HG02840 (cell line): ENCODE measurements around the gene PHOSPHO1.
A peak's percentile ranks its signal among the peaks of the same experiment; 100 is the strongest.

Experiments used
- ATAC-seq: cut with Tn5 transposase; IDR thresholded peaks from one replicate; pipeline ENCODE4 v1.9.1; 2021; ENCODE audit warnings: mild to moderate bottlenecking, moderate library complexity, moderate number of reproducible peaks; ENCODE audit not compliant: unreplicated experiment, low FRiP score

The PHOSPHO1 gene

DNA sequence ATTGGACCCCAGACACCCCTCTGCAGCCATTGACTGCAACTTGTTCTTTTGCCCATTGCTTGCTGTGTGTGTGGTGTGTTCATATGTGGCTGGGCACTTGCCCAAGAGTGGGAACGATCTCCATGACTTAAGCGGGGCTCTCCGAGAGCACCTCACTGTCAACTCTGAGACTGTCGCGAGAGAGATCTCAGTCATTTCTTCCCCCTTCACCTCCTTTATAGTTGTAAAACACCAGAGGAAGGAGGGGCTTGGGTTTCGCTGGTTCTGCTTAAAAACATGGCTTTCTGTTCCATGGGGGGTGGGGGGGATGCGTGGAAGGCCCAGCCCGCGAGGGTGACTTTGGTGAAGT, 7.4 kb downstream of the PHOSPHO1 start:
- no peak for ATAC-seq

DNA sequence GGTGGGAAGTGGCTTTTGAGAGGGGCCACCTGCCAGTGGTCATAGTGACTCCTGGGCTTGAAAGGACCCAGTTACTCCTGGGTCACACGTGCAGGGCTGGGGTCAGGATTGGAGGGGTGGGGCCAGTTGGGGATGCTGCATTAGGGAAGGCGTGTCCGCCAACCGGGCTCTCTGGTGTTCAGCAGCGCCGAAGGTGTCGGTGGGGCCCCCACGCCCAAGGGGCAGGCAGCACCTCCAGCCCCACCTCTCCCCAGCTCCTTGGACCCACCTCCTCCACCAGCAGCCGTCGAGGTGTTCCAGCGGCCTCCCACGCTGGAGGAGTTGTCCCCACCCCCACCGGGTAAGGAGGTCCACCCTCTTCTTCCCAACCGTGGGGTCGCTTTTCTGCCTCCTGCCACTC, 10.6 kb downstream of the PHOSPHO1 start:
- no peak for ATAC-seq

DNA sequence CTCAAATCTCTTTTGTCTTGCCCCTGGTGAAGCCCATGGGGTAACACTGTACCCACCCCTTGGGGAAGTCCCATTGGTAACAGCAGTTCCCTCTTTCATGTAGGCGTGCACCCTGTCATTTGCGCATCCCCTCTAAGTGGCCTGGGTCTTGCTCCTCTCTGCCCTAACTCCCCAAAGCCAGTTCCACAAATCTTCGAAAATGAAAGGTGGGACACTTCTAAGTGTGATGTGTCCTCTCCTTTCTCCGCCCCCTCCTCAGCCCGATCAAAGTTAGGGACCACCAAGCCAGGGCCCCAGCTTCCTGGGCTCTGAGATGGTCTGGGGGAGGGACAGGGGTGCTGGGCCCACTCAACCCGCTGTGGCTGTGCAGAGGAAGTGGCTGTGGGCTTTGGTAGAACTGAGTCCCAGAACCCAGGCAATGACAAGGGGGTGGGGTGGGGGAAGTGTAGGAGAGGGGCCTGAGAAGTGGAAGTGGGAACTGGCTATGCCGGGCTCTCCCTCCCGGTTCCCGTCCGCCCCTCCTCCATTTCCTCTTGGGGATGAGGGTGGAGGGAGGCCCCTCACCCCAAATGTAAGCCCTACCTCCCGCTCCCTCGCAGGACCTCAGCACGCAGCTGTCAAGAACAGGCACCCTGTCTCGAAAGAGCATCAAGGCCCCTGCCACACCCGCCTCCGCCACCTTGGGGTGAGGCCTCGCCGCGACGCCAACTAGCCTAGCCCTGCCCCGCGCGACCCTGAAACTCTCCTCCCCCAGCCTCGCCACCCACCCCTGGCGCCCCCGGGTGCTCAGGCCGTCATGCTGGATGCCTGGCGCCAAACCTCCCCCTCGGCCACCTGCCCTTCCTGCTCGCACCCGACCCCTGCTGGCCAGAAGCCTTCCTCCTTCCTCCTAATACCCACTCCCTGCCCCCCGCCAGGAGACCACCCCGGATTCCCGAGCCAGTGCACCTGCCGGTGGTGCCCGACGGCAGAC, 11.4 kb downstream of the PHOSPHO1 start:
- ATAC-seq: no peak

DNA sequence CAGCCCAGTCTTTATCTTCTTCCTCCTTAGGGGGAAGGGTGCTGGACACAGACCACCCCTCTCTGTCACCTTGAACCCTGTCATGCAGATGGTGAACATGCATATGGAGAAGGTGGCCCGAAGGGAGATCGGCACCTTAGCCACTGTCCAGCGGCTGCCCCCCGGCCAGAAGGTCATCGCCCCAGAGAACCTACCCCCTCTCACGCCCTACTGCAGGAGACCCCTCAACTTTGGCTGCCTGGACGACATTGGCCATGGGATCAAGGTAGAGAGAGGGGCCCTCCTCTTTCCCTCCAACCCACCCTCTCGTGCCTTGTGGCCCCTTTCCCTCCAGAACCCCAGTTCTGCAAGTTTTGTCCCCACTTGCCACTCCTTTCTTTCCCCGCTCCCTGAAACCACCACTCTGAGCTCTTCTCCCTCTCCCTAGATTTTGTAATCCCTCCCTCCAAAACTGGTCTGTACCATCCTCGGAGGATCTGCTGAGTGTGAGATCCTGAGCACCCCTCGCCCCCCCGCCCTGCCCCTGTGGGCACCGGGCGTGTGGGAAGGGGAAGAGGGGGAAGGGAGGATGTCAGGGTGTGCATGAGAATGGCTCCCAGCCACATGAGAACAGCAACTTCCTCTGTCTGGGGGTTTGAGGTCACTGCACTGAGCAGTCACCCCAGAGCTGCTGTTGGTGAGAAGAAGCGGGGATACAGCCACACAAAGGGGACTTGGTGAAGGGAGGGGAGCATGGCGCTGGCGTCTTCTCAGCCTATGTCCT, 12.8 kb downstream of the PHOSPHO1 start:
- no peak for ATAC-seq

DNA sequence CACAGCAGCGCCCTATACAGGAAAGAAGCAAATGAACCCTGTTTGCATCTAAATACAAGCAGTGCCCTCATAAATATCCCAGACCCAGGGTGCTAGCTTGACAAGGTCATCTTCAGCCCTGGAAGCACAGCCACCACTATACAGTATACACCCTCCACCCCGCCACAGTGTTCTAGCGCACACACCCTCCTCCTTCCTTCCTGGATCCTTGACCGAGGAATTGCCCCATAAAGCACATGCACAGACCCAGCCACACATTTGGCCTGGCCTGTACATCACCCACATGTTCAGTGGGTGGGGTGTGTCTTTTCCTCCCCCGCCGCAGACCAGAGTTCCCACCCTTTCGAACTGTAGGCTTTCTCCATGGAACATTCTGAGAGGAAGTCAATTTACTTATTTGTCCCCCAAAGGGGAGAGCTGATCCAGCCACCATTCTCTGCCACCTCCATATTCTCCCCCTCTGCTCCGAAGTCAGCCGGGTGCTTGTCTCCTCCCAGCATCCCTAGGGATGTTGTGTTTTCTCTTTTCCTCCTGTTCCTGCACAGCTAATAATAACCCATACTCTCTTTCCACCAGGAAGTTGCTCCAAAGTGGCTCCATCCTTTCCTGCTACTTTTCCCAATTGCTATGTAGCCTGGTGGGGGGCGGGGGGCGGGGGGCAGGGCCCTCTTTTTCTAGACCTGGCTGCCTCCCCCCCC, 13.5 kb downstream of the PHOSPHO1 start:
- no peak for ATAC-seq

DNA sequence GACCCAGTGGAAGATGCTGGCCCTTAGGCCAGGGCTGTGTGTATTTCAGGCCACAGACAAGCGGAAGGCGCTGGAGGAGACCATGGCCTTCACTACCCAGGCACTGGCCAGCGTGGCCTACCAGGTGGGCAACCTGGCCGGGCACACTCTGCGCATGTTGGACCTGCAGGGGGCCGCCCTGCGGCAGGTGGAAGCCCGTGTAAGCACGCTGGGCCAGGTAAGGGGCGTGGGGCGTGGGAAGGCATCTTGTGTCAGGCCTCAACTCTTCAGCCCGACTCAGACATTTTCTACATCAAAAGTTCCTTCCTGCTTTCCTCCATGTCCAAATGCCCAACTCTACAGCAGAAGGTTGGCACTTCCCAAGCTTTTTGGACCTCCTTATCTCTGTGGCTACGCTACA, 14.1 kb downstream of the PHOSPHO1 start:
- ATAC-seq: no peak

DNA sequence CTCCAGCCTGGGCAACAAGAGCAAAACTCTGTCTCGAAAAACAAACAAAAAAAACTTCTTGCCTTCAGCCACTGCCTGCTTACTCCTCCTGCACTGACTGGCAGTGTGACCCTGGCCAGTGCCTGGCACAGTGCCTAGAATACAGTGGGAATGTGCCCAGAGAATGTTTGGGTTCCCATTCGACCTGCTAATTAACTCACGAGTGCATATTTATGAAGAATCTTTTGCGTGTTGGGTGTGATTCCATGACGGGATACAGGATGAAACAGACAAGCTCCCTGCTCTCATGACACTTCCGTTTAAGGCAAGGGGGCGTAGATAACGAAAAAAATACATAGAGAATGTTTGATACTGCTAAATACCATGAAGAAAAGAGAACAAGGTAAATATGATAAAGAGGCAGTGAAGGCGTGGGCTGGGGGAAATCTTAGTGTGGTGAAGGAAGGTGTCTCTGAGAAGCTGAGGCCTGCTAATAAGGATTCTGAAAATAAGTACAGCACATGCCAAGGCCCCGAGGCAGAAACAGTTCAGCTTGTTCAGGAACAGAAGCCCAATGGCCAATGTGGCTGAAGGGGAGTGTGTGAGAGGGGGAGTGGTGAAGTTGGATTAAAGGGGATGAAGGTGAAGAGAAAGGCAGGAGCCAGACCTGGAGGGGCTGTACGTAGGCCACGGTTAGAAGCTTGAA, 15.8 kb downstream of the PHOSPHO1 start:
- no peak for ATAC-seq

DNA sequence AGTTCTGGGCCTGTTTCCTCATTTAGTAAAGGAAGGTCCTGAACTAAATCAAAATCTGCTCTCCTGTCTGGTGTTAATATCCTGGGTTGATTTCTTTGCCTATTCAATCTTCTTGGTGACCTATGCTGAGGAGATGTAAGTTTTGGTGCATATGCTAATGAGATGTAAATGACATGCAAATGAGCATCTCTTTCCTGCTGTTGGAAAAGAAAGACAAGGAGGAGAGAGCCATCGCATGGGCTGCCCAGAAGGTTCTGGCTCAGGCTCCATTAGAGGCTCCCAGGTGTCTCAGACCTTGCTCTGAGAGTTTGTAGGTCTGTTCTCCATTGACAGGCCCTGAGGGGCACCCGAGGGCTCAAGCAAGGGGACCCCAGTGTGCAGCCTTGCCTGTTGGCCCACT, 16.7 kb downstream of the PHOSPHO1 start:
- no peak for ATAC-seq

DNA sequence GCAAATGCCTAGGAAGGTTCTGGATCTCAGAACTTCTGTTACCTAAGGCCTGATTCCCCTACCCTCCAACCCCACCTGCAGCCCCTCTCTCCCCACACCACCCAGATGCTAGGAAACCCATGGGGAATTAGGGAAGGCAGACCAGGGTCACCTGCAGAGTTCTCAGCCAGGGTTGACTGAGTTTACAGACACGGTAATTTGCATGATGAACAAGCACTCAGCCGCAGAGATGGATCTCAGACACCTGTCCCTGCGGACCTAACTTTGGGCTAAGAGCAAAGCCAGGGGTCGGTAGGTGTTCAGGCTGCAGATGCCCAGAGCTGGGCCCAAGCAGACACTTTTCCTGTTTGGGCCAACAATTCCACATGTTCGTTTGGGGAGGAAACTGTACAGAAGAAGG, 17.2 kb downstream of the PHOSPHO1 start:
- no peak for ATAC-seq

DNA sequence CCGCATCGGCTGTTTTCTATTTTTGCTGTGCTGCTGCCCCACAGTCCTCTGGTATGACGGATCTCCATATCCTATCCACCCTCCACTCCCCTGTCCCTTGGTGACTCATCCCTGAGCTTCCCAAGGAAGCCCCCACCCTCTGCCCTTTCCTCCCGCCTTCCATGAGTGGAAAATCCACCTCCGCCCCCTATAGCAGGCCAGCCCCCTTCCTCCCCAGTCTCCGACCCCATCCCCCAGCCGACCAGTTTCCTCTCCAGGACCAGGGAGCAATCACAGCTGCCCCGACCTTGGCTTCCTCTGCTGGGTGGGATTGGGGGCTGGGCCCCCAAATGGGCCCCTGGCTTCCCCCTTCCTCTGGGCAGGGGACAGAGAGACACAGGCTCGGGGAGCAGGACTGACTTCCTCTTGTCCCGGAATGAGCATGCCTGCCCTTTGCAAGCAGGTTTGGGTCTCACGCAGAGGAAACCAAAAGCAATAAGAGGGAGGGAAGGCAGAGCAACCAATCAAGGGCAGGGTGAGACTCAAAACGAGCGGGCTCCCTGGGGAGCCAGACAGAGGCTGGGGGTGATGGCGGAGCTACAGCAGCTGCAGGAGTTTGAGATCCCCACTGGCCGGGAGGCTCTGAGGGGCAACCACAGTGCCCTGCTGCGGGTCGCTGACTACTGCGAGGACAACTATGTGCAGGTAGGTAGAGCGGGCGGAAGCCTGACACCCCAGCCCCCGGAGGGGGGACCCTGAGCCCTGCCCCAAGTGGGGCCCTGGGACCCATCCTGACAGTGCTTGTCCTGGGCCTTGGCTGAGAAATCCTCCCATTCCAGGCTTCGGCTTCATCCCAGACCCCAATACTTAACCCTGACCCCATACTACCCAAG, 20.2 kb downstream of the PHOSPHO1 start, which contains the start of the genes ABI3 and GNGT2:
ABI3 (plus strand) TSS at position 550 of the 872 bp plus-strand sequence; CDS start at position 568, 18 bp downstream.
GNGT2 (minus strand) TSS at position 417 of the 872 bp plus-strand sequence. CDS start 3,152 bp downstream, outside the sequence.
- peak; percentile 71 for ATAC-seq

DNA sequence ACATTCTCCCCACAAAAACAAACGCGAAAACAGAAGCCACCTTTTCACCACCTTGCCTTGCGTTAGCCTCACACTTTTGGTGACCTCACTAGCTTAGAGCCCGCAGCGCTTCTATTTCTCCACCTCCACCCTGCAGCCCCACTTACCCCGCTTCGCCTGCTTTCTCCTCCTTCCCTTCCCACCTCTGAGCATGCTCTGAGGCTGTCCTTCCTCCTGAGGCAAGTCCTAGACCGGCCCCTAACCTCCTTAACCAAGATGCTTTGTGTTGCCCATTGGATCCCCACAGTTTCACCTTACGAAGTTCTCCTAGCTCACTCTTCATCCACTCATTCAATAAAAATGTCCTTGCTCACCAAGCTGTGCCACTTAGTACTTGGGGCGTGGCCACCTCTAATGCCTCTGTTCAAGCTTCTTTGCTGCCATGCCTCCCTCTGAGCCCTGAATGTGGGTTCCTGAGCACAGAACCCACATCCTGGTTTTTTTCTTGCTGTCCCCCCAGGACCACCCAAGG, 21.5 kb downstream of the PHOSPHO1 start:
- ATAC-seq: no peak

DNA sequence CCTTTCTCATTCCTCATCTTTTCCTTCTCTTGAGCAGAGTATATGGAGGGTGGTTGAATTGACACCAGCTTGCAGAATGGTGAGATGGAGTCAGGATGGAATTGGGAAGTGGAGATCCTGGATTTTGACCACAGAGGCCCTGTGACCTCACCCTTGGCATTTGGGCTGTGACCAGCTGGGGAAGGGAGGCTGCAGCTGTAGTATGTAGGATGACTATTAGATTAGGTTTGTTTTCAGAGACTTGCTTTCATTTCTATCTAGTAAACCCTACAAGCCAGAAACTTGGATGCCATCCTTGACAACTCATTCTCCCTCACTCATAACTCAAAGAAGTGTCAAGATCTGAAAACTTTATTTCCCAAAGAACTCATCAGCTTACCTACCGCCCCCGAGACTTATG, 26.1 kb downstream of the PHOSPHO1 start:
- no peak for ATAC-seq

DNA sequence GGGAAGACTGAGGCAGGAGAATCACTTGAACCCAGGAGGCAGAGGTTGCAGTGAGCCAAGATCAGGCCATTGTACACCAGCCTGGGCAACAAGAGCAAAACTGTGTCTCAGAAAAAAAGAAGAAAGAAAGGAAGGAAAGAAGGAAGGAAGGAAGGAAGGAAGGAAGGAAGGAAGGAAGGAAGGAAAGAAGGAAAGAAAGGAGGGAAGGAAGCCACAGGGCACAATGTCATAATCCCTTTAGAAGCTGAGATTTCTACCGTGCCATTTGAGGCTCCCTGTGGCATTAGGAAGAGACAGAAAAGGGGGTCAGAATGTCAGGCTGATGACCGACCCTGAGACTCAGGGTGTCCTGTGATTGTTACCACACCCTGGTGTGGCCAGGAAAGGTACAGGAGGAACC, 26.8 kb downstream of the PHOSPHO1 start:
- no peak for ATAC-seq

DNA sequence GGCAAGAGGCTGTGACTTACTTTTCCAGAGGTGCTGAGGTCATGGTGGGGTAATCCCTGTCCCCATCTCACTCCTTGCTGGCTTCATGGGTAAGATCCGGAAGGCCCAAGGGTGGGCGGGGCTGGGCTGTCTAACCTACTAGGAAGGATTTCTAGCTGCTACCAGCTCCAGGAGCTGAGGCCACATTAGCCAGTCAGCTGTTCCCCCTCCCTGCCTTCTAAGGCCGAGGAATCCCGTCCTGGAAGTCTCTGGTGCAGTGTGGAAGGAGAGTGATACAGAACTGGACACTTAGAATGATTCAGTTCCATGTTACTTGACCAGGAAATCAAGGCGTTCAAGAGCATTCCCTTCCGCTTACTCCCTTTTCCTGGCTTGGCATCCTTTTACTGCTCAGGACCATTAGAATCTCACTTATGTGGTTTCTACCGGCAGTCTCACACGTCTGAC, 29.1 kb downstream of the PHOSPHO1 start:
- no peak for ATAC-seq

DNA sequence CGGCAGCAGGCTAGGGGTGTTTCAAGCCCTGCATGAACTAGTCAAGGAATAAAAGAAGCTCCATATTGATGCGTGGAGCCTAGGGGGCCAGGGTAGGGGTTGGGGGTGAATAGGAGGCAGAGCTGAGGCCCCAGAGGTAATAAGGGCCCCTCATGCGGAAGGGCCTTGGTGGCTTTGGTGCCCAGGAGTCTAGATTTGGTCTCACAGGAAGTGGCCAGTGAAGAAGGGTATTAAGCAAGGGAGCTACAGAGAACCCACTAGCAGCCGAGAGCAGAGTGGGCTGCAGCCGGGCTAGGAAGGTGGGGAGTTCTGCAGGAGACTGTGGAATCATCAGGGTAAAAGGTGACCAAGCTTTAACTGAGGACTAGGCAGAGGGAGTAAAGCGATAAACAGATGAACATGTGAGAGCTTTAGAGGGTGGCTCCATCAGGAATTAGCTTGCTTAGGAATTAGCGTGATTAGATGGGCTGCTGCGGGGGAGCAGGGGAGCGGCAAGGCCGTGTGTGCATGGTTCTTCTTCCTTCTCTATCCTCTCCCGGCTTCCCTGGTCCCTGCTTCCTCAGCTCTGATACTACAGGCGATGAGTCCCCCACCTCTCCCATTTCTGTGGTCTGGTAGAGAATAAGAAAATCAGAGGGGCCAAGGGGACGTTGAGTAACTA, 30.0 kb downstream of the PHOSPHO1 start:
- ATAC-seq: no peak

DNA sequence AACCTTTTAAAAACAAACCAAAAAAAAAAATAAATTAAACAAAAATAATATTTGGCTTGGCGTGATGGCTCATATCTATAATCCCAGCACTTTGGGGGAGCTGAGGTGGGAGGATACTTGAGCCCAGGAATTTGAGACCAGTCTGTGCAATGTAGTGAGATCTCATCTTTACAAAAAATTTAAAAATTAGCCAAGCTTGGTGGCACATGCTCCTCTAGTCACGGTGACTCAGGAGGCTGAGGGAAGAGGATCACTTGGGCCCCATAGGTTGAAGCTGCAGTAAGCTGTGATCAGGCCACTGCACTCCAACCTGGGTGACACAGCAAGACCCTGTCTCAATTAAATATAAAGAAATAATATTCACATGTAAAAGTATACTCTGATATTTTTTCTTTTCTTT, 32.4 kb downstream of the PHOSPHO1 start:
- ATAC-seq: no peak

DNA sequence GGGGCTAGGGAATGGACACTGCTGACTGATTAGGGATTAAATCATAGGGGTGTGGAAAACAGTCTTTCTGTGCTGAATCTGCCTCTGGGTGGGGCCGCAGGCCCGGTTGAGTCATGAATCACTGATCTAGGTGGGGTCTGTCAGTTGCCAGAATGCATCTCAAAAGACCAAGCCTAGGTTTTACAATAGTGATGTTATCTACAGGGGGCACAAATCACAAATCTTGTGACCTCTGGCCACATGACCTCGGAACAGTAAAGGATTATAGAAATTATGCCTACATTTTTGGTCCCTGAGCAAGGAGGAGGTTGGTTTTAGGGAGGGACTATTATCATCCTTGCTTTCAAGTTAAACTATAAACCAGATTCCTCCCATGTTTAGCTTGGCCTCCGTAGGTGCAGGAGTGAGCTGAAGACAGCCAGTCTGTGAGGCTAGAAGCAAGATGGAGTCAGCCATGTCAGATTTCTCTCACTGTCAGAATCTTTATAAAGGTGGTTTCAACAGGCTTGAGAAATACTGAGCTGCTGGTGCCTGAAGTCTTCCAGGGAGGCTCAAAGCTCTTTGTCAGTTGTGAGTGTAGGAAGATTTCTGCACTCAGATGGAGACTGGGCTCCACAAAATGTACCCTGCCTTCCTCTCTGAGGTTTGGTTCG, 33.1 kb downstream of the PHOSPHO1 start:
- ATAC-seq: no peak

DNA sequence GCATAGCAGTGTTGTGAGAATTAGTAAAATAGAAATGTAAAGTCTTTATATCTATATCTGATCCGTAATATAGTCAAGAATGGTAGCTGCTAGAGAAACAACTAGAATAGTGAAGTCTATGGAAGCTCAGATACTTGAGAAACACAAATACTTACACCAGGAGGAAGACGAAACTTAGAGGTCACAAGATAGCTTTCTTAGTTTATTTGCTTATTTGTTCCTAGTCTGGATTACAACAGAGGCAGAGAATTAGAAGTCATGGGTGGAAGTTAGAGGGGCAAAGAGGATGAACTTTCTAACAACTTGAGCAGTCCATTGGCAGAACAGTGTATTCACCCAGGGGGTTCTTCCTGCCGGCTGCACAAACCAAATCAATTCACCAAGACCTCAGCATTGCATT, 34.1 kb downstream of the PHOSPHO1 start:
- ATAC-seq: no peak
